GM12872 (cell line): ENCODE results near the gene SNTA1.

Source experiments
- TF ChIP-seq, protein P1 (sequence below): IDR thresholded peaks from 3 replicates; pipeline ENCODE4 v1.5.1; 2011; ENCODE audit warnings: low read depth, mild to moderate bottlenecking, low read length, moderate library complexity; ENCODE audit not compliant: insufficient read depth

Gene SNTA1

DNA sequence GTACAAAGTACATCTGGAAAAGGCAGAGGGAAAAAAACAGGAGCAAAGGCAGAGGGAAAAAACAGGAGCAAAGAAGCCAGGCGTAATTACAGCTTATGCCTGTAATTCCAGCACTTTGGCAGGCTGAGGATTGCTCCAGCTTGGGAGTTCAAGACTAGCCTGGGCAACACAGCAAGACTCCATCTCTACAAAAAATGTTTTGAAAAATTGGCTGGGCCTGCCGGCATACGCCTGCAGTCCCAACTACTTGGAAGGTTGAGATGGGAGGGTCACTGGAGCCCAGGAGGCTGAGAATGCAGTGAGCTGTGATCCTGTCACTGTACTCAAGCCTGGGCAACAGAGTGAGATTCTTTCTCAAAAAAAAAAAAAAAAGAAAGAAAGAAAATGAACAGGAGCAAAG is 27.3 kb upstream of the SNTA1 start:
- TF ChIP-seq, protein P1, sequence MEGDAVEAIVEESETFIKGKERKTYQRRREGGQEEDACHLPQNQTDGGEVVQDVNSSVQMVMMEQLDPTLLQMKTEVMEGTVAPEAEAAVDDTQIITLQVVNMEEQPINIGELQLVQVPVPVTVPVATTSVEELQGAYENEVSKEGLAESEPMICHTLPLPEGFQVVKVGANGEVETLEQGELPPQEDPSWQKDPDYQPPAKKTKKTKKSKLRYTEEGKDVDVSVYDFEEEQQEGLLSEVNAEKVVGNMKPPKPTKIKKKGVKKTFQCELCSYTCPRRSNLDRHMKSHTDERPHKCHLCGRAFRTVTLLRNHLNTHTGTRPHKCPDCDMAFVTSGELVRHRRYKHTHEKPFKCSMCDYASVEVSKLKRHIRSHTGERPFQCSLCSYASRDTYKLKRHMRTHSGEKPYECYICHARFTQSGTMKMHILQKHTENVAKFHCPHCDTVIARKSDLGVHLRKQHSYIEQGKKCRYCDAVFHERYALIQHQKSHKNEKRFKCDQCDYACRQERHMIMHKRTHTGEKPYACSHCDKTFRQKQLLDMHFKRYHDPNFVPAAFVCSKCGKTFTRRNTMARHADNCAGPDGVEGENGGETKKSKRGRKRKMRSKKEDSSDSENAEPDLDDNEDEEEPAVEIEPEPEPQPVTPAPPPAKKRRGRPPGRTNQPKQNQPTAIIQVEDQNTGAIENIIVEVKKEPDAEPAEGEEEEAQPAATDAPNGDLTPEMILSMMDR: no peak

DNA sequence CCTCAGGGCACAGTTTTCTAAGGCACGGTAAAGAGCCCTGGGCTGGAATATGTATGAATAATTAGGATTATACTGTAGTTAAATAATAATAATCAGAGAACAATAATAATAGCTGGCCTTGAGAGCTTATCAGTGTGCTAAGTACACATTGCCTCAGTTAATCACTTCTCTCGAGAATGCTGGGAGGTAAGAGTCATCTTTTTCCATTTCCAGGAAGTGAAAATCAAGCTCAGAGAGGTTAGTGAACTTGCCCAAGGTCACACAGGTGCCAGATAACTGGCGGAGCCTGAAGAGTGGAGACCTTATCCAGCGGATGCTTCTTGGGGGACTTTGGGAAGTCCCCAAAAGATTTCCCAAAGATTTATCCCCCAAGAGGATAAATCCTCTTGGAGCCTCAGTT is 26.9 kb upstream of the SNTA1 start:
- TF ChIP-seq, protein P1: no peak

DNA sequence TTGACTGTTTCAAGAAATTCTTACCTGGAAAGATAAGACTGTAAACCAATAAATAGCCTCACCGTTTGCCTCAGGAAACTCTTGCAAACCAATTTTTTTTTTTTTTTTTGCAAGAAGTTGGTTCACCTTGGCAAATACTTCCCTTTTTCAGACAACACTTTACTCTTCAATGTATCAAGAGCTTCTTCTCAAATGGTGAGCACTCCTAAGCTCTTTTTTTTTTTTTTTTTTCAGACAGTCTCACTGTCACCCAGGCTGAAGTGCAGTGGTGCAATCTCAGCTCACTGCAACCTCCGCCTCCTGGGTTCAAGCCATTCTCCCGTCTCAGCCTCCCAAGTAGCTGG is 22.7 kb upstream of the SNTA1 start:
- TF ChIP-seq, protein P1: no peak

DNA sequence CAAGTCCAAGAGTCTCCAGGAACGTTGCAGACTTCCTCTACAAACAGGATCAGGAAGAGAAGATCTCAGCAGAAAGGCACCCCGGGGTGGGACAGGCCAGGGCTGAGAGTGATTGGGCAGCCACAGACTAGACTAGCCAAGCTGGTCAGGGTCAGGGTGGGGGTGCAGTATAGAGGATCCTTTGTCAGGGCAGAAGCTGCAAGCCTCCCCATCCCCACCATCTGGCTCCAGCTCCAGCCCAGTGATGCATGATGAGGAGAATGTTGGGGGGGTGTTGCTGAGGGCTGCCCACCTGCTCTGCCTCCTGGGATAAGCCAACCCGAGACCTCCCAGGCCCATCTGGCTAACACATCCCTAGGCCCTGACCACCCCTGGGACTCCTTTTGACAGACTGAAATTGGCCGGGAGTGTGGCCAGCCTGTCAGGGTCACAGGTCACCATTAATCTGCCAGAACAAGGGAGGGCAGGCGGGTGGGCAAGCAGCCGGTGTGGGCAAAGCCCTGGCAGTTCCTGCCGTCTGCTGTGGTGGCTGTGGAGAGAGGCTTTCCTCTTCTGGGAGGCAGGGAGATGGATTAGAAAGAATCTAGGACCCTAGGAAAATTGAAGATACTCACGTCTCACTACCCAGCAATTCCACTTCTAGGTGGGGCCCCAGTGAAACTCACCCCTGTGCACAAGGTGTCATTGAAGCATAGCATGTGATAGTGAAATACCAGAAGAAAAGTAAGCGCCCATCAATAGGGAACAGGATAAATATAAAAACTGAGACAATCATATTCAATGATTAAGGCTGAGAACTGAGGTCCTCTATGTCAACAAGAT is 22.1 kb upstream of the SNTA1 start:
- TF ChIP-seq, protein P1: no peak

DNA sequence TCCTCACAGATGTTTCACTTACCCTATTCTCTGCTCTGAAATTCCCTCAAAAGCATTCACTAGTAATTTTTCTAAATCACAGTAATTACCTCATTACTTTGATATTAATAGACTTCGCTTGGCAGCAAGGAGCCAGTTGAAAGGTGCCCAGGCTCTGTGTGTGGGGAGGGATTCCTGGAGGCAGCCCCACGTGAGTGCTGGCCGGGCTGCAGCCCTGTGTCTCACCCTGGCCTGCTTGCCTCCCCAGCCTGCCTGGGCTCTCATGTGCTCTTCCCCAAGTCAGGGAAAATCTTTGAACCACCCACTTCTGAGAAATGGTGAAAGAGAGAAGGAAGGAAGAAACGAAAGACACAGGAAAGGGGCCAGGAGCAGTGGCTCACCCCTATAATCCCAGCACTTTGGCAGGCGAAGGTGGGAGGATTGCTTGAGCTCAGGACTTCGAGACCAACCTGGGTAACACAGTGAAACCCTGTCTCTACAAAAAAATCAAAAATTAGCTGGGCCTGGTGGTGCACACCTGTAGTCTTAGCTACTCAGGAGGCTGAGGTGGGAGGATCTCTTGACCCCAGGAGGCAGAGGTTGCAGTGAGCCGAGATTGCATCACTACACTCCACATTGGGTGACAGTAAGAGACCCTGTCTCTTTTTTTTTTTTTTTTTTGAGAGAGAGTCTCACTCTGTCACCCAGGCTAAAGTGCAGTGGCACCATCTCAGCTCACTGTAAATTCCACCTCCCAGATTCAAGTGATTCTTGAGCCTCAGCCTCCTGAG is 20.0 kb upstream of the SNTA1 start:
- TF ChIP-seq, protein P1: no peak

DNA sequence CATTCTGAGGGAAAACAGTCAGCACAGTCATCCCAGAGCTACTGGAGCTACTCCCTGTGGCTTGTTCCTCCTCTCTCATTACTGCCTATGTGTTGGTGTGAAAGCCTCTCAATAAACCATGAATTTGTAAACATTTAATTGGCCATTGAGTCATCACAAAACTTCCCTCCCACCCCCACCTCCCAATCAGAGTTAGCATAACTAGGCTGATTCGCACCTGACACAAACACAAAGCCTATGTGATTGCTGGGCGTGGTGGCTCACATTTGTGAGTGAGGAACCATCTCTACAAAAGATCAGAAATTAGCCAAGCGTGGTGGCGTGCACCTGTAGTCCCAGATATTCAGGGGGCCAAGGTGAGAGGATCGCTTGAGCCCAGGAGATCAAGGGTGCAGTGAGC is 17.1 kb upstream of the SNTA1 start:
- TF ChIP-seq, protein P1: no peak

DNA sequence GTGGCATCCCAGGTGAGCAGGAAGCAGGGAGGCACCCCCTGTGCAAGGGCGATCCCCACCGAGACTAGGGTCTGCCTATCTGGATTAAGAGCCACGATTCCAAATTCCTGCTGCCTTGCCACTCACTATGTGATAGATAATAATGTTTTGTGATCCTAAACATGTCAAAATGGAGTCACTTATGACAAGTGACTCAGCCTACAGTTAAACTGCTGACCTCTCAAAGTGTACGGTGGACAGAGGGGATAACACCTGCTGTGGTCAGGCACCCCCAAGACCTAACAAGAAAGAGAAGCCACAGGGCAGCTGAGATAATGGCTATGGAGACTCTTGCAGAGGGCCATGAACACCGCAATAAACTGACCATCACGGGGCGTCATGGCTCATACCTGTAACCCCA is 16.0 kb upstream of the SNTA1 start:
- TF ChIP-seq, protein P1: no peak
